ENCODE results near the gene ASAP2. TPM values are rescaled to one million over a fixed set of nuclear protein-coding genes. Genes with fewer than 3 reads are reported as not detected.

Gene ASAP2
- total and polyA plus RNA-seq, 8 donors: 21.1 to 41.8 (median 35.1) TPM

DNA sequence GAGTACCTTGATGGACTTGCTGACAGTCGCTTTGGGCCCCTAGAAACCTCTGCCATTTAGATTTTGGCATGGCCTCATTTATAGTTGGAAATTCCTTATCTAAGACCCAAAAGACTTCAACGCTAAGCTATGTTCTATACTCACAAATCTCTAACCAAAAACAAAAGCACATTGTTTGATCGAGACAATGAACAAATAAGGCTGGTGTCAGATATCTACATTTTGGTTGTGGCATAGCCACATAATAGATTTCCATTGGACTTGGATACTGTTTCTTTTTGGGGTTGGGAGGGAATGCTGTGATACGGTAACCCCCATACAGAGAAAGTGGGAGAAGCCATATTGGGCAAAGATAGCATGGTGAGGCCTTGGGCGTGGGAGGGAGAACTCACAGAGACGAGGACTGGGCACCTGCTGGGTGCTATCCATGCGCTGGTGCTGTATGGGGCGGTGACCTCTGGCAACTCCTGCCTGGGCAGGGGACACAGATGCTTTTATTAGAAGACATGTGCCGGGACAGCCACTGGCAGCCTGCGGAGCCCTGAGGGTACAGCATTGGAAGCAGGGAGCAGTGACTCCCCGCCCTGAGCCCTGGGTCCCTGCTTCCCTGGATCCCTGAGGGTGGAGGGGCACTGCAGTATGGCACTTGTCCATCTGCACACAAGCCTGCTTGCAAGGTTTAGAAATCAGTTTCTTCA lies 97.1 kb downstream of the ASAP2 start:
- no peaks in the 10 kb centered on the region for H3K36me3 ChIP-seq
- H3K4me1 ChIP-seq: no peaks in the 10 kb centered on the region
- intact Hi-C loops (cut with DNase I): no loop called here
- DNase-seq (no peak), ATAC-seq (no peak)
- no peak overlapping the region for H3K27ac ChIP-seq
- no peaks in the 10 kb centered on the region for H3K27me3 ChIP-seq
- no peak for TF ChIP-seq CTCF (IDR thresholded peaks at IDR 0.05)
- no peaks in the 10 kb centered on the region for H3K9me3 ChIP-seq
- H3K4me3 ChIP-seq: no peak overlapping the region

DNA sequence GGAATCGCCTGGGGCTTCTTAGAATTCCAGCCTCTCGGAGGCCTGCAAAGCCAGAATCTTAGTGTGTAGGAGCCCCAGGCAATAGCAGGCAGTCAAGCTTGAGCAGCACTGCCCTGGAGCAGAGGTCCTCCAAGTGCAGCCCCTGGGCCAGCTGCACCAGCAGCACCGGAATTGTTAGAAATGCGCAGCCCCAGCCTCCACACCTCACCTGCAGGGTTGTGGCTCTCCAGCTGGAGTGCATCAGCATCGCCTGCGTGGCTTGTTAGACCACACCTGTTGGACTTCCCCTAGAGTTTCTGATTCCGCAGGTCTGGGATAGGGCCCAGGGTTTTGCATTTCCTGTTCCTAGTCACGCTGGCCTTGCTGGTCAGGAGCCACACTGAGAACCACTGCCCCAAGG lies 100.3 kb downstream of the ASAP2 start:
- Histone ChIP-seq H3K4me1 (peaks cover 12 to 15% of the 10 kb centered on the region in 2 donors), H3K27ac (no peak overlapping the region), H3K27me3 (no peaks in the 10 kb centered on the region), H3K4me3 (no peak overlapping the region), H3K36me3 (no peaks in the 10 kb centered on the region), H3K9me3 (no peaks in the 10 kb centered on the region)
- DNase-seq (no peak), ATAC-seq (no peak)
- intact Hi-C loops (cut with DNase I): no loop called here
- TF ChIP-seq CTCF (IDR thresholded peaks at IDR 0.05): no peak

DNA sequence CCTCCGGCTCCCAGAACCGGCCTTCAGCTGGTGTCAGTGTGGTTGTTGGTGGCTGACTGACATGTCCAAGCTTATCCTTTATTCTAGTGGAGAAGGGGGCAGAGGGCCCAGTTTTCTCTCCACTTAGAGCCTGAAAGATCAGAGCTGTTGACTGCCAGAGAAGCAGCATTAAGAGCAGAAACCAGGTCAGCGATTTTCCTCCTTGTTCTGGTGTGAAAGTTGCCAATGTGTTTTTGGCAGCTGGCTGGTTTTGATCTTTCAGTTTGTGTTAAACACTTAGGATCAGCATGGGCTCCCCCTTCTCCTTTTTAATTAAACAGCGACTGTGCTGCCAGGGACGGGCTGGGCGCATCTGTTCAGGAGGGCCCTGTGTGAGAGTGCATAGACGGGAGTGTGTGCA lies 100.9 kb downstream of the ASAP2 start:
- Histone ChIP-seq H3K9me3 (no peaks in the 10 kb centered on the region), H3K4me1 (peaks cover 12 to 15% of the 10 kb centered on the region in 2 donors), H3K4me3 (no peak overlapping the region), H3K27me3 (no peaks in the 10 kb centered on the region), H3K36me3 (no peaks in the 10 kb centered on the region), H3K27ac (no peak overlapping the region)
- no peak for TF ChIP-seq CTCF (IDR thresholded peaks at IDR 0.05)
- no peak for ATAC-seq
- no peak for DNase-seq
- intact Hi-C loops (cut with DNase I): no loop called here

GRCh38 chr2:9308186-9308955 lies 101.8 kb downstream of the ASAP2 start:
- H3K36me3 ChIP-seq: no peaks in the 10 kb centered on the region
- H3K4me1 ChIP-seq: peaks cover 12 to 15% of the 10 kb centered on the region in 2 donors
- intact Hi-C loops (cut with DNase I): no loop called here
- no peaks in the 10 kb centered on the region for H3K27me3 ChIP-seq
- ATAC-seq (no peak), DNase-seq (no peak)
- no peak overlapping the region for H3K27ac ChIP-seq
- no peak for TF ChIP-seq CTCF (IDR thresholded peaks at IDR 0.05)
- no peaks in the 10 kb centered on the region for H3K9me3 ChIP-seq
- H3K4me3 ChIP-seq: no peak overlapping the region

GRCh38 chr2:9309147-9309546 lies 102.5 kb downstream of the ASAP2 start:
- no peak for DNase-seq
- Histone ChIP-seq H3K4me1 (peaks cover 12 to 15% of the 10 kb centered on the region in 2 donors), H3K4me3 (no peak overlapping the region), H3K27ac (no peak overlapping the region), H3K9me3 (no peaks in the 10 kb centered on the region), H3K27me3 (no peaks in the 10 kb centered on the region), H3K36me3 (no peaks in the 10 kb centered on the region)
- TF ChIP-seq CTCF (IDR thresholded peaks at IDR 0.05): no peak
- no peak for ATAC-seq
- intact Hi-C loops (cut with DNase I): no loop called here

Data from left lung (tissue), 10 donors.